Trophoblast cell (in vitro differentiated cells and primary cell): Measurements from ENCODE around the gene ZSCAN12.

ENCODE experiments used
- DNase-seq, 2 donors: peaks; one replicate each; pipeline ENCODE4 v3.0.0-alpha.2; 2016
- H2AFZ ChIP-seq: 2 replicates; pipeline ENCODE4 v1.6.1; 2013; ENCODE audit warnings: low read length, moderate library complexity, mild to moderate bottlenecking; ENCODE audit not compliant: insufficient read depth, poor library complexity
- H2AK5ac ChIP-seq: 2 replicates; pipeline ENCODE4 v1.6.1; 2013; ENCODE audit warnings: mild to moderate bottlenecking, low read length
- H2BK120ac ChIP-seq: 2 replicates; pipeline ENCODE4 v1.6.1; 2013; ENCODE audit warnings: low read length, mild to moderate bottlenecking, moderate library complexity; ENCODE audit not compliant: insufficient read depth, poor library complexity
- H2BK12ac ChIP-seq: 2 replicates; pipeline ENCODE4 v1.6.1; 2013; ENCODE audit warnings: mild to moderate bottlenecking, low read length, moderate library complexity
- H2BK5ac ChIP-seq: 2 replicates; pipeline ENCODE4 v1.6.1; 2013; ENCODE audit warnings: low read length, low read depth, moderate library complexity, mild to moderate bottlenecking; ENCODE audit not compliant: poor library complexity
- H3K14ac ChIP-seq: 2 replicates; pipeline ENCODE4 v1.6.1; 2013; ENCODE audit warnings: mild to moderate bottlenecking, low read length
- H3K18ac ChIP-seq: 2 replicates; pipeline ENCODE4 v1.6.1; 2013; ENCODE audit warnings: mild to moderate bottlenecking, low read length
- H3K23ac ChIP-seq: 2 replicates; pipeline ENCODE4 v1.6.1; 2013; ENCODE audit warnings: low read length
- H3K27ac ChIP-seq: 2 replicates; pipeline ENCODE4 v1.5.1; 2013; ENCODE audit warnings: low read depth, mild to moderate bottlenecking, inconsistent platforms, low read length, moderate library complexity
- H3K27me3 ChIP-seq: 2 replicates; pipeline ENCODE4 v1.6.1; 2013; ENCODE audit warnings: inconsistent platforms, mild to moderate bottlenecking, low read length, moderate library complexity; ENCODE audit not compliant: insufficient read depth
- H3K36me3 ChIP-seq, 2 experiments: 1 replicate in 1 of 2; 2 replicates in 1 of 2; pipeline ENCODE4 v1.6.1; 2013; ENCODE audit warnings: low read length in 2 of 2, mild to moderate bottlenecking in 2 of 2, moderate library complexity in 1 of 2; ENCODE audit not compliant: insufficient read depth in 2 of 2, control insufficient read depth in 1 of 2
- H3K4ac ChIP-seq: 2 replicates; pipeline ENCODE4 v1.6.1; 2013; ENCODE audit warnings: low read depth, mild to moderate bottlenecking, low read length, moderate library complexity
- H3K4me1 ChIP-seq, 2 experiments: 1 replicate in 1 of 2; 2 replicates in 1 of 2; pipeline ENCODE4 v1.6.1; 2013; ENCODE audit warnings: low read length in 2 of 2, mild to moderate bottlenecking in 2 of 2, moderate library complexity in 1 of 2; ENCODE audit not compliant: insufficient read depth in 2 of 2, control insufficient read depth in 1 of 2
- H3K4me2 ChIP-seq: 2 replicates; pipeline ENCODE4 v1.6.1; 2013; ENCODE audit warnings: inconsistent platforms, mild to moderate bottlenecking, low read length, moderate library complexity
- H3K4me3 ChIP-seq: 2 replicates; pipeline ENCODE4 v1.5.1; 2013; ENCODE audit warnings: mild to moderate bottlenecking, low read depth, low read length, inconsistent platforms
- H3K79me1 ChIP-seq: one replicate; pipeline ENCODE4 v1.6.1; 2013; ENCODE audit warnings: low read length
- H3K79me2 ChIP-seq: 2 replicates; pipeline ENCODE4 v1.6.1; 2013; ENCODE audit warnings: low read length, mild to moderate bottlenecking; ENCODE audit not compliant: control insufficient read depth, insufficient read depth, poor library complexity
- H3K9ac ChIP-seq: 2 replicates; pipeline ENCODE4 v1.6.1; 2013; ENCODE audit warnings: mild to moderate bottlenecking, low read length
- H3K9me3 ChIP-seq: 2 replicates; pipeline ENCODE4 v1.6.1; 2013; ENCODE audit warnings: low read depth, mild to moderate bottlenecking, control low read depth, inconsistent platforms, low read length; ENCODE audit not compliant: insufficient read depth
- H4K12ac ChIP-seq: 2 replicates; pipeline ENCODE4 v1.6.1; 2013; ENCODE audit warnings: low read depth, mild to moderate bottlenecking, low read length, moderate library complexity
- H4K8ac ChIP-seq: 2 replicates; pipeline ENCODE4 v1.6.1; 2013; ENCODE audit warnings: low read depth, mild to moderate bottlenecking, low read length, moderate library complexity
- H4K91ac ChIP-seq: one replicate; pipeline ENCODE4 v1.6.1; 2013; ENCODE audit warnings: low read depth, mild to moderate bottlenecking, low read length, moderate library complexity
- WGBS: extraction: QIAGEN DNeasy Blood & Tissue Kit; methylation state at CpG from one replicate; pipeline ENCODE4 v1.1.7; 2013; ENCODE audit warnings: missing lambda C conversion rate; ENCODE audit not compliant: insufficient read length, insufficient coverage; ENCODE audit errors: extremely low coverage; 5-methylcytosine and 5-hydroxymethylcytosine counted together

ZSCAN12 gene

DNA sequence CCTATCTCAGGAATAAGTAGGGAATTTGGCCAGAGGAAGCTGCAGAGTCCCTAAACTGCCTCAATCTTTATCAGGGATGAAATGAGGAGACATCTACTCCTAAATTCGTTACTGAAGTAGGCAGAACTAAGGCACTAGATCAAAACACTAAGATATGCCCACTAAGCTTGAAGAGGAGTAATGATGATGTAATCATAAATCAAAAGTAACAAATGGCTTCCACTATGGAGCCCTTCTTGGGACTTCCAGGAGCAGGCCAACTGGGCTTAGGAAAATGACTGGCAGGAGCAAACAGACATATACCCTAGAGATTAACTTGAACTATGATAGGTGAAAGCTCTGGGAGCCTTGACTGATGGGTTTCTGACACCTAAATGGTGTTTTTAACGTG lies 15.4 kb downstream of the ZSCAN12 start:
- H3K9ac ChIP-seq: no peak overlapping the region
- no peak overlapping the region for H2AK5ac ChIP-seq
- no peaks in the 10 kb centered on the region for H3K27me3 ChIP-seq
- H2AFZ ChIP-seq: no peak overlapping the region
- no peak overlapping the region for H4K91ac ChIP-seq
- H4K8ac ChIP-seq: no peak overlapping the region
- peaks cover 2% of the 10 kb centered on the region for H3K79me1 ChIP-seq
- H2BK12ac ChIP-seq: no peak overlapping the region
- peaks cover 3 to 17% of the 10 kb centered on the region in 2 experiments for H3K36me3 ChIP-seq
- no peak overlapping the region for H2BK120ac ChIP-seq
- peaks cover 2% of the 10 kb centered on the region for H3K79me2 ChIP-seq
- H2BK5ac ChIP-seq: no peak overlapping the region
- H3K4me2 ChIP-seq: peak overlapping the region; percentile 77
- H3K4ac ChIP-seq: no peak overlapping the region
- no peak overlapping the region for H3K14ac ChIP-seq
- H3K18ac ChIP-seq: no peak overlapping the region
- no CpG with 5 or more reads among the region's 2 CpGs for WGBS
- H3K4me1 ChIP-seq: no peaks in the 10 kb centered on the region
- H3K4me3 ChIP-seq: no peak overlapping the region
- H3K23ac ChIP-seq: no peak overlapping the region
- H3K27ac ChIP-seq: no peak overlapping the region
- no peak for DNase-seq
- H3K9me3 ChIP-seq: no peaks in the 10 kb centered on the region
- H4K12ac ChIP-seq: peak overlapping the region; percentile 24

DNA sequence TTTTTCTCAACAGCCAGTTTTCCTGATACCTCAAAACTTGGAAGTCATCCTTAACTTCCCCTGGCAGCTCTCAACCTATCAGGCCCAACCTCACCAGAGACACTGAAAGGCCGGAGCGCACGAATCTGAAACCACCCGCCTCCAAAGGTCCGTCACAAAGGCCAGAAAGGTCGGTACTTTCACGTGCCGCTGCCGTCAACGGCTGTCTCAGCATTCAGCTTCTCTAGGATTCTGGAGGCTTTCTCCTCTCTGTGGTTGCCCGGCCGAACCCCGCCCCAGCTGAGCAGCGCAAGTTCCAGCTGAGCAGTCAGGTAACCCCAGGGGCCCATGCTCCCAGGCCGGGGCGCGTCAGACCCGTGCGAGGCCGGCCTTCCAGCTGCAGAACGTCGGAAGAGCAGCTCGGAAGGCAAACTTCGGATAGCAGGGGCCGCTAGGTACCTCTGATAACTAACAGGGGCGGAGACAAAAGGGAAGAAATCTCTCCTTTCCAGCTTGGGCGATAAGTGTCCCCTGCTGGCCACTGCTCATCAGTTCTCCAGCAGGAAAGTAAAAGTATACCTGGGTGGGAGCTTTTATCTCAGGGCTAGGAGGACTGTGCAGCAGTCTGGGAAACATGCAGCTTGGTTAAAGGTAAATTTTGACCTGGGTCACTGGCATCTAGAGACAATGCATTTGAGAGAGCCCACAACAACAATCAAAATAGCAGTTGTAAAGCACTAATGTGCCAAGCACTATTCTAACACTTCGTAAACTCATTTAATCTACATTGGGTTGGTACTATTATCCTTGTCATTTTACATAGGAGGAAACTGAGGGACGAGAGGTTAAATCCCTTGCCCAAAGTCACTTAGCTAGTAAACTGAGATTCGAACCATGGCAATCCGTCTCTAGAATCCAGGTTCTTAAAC lies 16.1 kb downstream of the ZSCAN12 start:
- H2BK120ac ChIP-seq: no peak overlapping the region
- peak overlapping the region; percentile 2 for H3K18ac ChIP-seq
- peak overlapping the region; percentile 4 for H4K91ac ChIP-seq
- peak overlapping the region; percentile 1 for H2AFZ ChIP-seq
- no peak overlapping the region for H3K23ac ChIP-seq
- WGBS: no CpG with 5 or more reads among the region's 31 CpGs
- no peaks in the 10 kb centered on the region for H3K27me3 ChIP-seq
- H3K79me2 ChIP-seq: peaks cover 2% of the 10 kb centered on the region
- H3K36me3 ChIP-seq: peaks cover 3 to 16% of the 10 kb centered on the region in 2 experiments
- H2AK5ac ChIP-seq: no peak overlapping the region
- H3K4me2 ChIP-seq: peak overlapping the region; percentile 77
- H3K14ac ChIP-seq: no peak overlapping the region
- peak overlapping the region; percentile 77 for H3K4me3 ChIP-seq
- peak overlapping the region; percentile 34 for H3K27ac ChIP-seq
- no peaks in the 10 kb centered on the region for H3K4me1 ChIP-seq
- H3K79me1 ChIP-seq: peaks cover 2% of the 10 kb centered on the region
- peak overlapping the region; percentile 23 for H4K12ac ChIP-seq
- H2BK5ac ChIP-seq: no peak overlapping the region
- peak overlapping the region; percentile 58 for H4K8ac ChIP-seq
- no peak overlapping the region for H3K4ac ChIP-seq
- H2BK12ac ChIP-seq: no peak overlapping the region
- H3K9me3 ChIP-seq: no peaks in the 10 kb centered on the region
- DNase-seq: peak; percentile 83 to 85
- peak overlapping the region; percentile 64 for H3K9ac ChIP-seq

DNA sequence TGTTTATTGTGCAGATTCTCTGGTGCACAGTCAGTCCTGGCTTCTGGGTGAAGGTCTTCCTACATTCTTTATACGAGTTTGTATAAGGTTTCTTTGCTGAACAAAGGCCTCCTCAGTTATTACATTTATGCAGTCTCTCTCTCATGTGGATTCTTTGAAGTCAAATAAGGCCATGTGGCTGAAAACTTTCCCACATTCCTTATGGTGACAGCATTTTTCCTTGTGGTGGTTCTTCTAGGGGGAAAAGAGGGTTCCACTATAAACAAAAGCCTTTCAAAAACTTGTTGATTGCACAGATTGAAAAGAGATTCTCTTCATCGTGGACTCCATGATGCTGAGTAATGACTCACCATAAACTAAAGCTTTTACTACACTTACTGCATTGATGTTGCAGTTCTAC lies 19.2 kb downstream of the ZSCAN12 start:
- Histone ChIP-seq H2BK12ac (no peak overlapping the region), H3K79me1 (peaks cover 2% of the 10 kb centered on the region), H4K91ac (no peak overlapping the region), H3K4me3 (no peak overlapping the region), H2BK120ac (no peak overlapping the region), H2BK5ac (no peak overlapping the region), H3K18ac (no peak overlapping the region), H3K9ac (no peak overlapping the region), H3K14ac (no peak overlapping the region), H2AFZ (no peak overlapping the region), H3K27me3 (no peaks in the 10 kb centered on the region), H3K36me3 (peaks cover 0 to 10% of the 10 kb centered on the region in 2 experiments), H3K4me2 (no peak overlapping the region), H3K79me2 (peaks cover 2% of the 10 kb centered on the region), H3K23ac (no peak overlapping the region), H2AK5ac (no peak overlapping the region), H4K8ac (no peak overlapping the region), H3K4me1 (no peaks in the 10 kb centered on the region), H3K4ac (no peak overlapping the region), H4K12ac (no peak overlapping the region), H3K9me3 (no peaks in the 10 kb centered on the region), H3K27ac (no peak overlapping the region)
- no peak for DNase-seq
- no CpG with 5 or more reads among the region's 2 CpGs for WGBS

GRCh38 chr6:28378644-28379043 lies 20.9 kb downstream of the ZSCAN12 start:
- Histone ChIP-seq H2BK5ac (no peak overlapping the region), H3K9ac (no peak overlapping the region), H4K12ac (no peak overlapping the region), H3K23ac (no peak overlapping the region), H3K79me1 (peaks cover 2% of the 10 kb centered on the region), H2BK12ac (no peak overlapping the region), H3K4me2 (no peak overlapping the region), H4K91ac (no peak overlapping the region), H3K36me3 (peaks cover 0 to 10% of the 10 kb centered on the region in 2 experiments), H3K9me3 (no peaks in the 10 kb centered on the region), H3K14ac (no peak overlapping the region), H3K4me3 (no peak overlapping the region), H3K27me3 (no peaks in the 10 kb centered on the region), H2BK120ac (no peak overlapping the region), H3K18ac (no peak overlapping the region), H3K4me1 (no peaks in the 10 kb centered on the region), H2AFZ (no peak overlapping the region), H3K27ac (no peak overlapping the region), H2AK5ac (no peak overlapping the region), H3K4ac (no peak overlapping the region), H3K79me2 (peaks cover 2% of the 10 kb centered on the region), H4K8ac (no peak overlapping the region)
- DNase-seq: no peak
